ENCODE results near the gene MAML2. TPM values are rescaled to one million over a fixed set of nuclear protein-coding genes. Genes with fewer than 3 reads are reported as not detected.

The MAML2 gene
- total and polyA plus RNA-seq, 8 donors: 1.3 to 22.8 (median 12.1) TPM

DNA sequence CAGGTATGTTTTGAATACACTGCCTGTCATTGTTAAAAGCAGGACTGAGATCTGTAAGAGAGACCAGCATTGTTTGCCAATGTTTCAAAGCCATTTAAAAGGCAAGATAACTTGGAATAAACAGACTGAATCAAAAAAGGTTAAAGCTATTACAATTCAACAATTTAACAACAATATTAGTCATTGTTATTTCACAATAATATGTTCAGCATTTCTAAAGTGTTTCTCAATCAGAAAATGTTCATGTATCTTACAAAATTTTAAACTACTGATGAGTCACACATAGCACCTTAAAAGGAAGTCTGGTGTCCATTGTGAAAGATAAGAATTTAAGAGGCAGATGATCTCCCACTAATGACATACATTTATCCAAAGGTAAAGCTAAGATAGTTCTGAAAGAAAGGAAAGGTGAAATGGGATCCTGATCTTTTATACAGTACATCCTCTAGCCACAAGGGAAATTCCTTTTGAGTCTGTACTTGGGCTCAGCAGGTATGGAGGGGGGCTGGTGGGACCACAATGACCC, 79.7 kb downstream of the MAML2 start:
- intact Hi-C loops (cut with DNase I; ENCODE audit: low total_unique reads): no loop called here
- no peaks in the 10 kb centered on the region for H3K9me3 ChIP-seq
- TF ChIP-seq POLR2AphosphoS5 (IDR thresholded peaks at IDR 0.05) (no peak), POLR2A (IDR thresholded peaks at IDR 0.05) (no peak), EP300 (IDR thresholded peaks at IDR 0.05) (no peak)
- TF ChIP-seq, protein P1, sequence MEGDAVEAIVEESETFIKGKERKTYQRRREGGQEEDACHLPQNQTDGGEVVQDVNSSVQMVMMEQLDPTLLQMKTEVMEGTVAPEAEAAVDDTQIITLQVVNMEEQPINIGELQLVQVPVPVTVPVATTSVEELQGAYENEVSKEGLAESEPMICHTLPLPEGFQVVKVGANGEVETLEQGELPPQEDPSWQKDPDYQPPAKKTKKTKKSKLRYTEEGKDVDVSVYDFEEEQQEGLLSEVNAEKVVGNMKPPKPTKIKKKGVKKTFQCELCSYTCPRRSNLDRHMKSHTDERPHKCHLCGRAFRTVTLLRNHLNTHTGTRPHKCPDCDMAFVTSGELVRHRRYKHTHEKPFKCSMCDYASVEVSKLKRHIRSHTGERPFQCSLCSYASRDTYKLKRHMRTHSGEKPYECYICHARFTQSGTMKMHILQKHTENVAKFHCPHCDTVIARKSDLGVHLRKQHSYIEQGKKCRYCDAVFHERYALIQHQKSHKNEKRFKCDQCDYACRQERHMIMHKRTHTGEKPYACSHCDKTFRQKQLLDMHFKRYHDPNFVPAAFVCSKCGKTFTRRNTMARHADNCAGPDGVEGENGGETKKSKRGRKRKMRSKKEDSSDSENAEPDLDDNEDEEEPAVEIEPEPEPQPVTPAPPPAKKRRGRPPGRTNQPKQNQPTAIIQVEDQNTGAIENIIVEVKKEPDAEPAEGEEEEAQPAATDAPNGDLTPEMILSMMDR (IDR thresholded peaks at IDR 0.05): no peak
- DNase-seq: no peak
- no peaks in the 10 kb centered on the region for H3K27me3 ChIP-seq
- H3K4me1 ChIP-seq: peaks cover 12 to 69% (median 31%) of the 10 kb centered on the region in 4 donors
- H3K4me3 ChIP-seq: no peak overlapping the region
- no peaks in the 10 kb centered on the region for H3K36me3 ChIP-seq
- H3K27ac ChIP-seq: peak overlapping the region in 4 of 5 donors; percentile 8 to 66 (median 42)

DNA sequence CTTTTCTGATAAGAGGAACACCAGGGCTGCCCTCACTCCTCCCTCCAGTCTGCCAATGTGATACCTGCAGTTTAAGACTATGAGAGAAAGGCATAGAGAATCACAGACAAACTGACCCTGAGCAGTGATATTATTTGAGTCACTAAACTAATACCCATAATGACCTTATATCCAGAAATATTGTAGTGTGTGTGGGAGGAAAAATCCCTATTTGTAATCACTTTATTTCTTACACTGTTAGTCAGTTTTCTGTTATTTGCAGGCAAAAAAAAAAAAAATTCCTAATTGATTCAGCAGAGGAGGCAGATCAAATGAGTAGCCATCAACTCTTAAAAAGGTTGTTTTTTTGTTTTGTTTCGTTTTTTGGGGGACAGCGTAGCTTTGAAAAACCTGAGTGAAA, 82.5 kb downstream of the MAML2 start:
- intact Hi-C loops (cut with DNase I; ENCODE audit: low total_unique reads): no loop called here
- no peaks in the 10 kb centered on the region for H3K36me3 ChIP-seq
- TF ChIP-seq EP300 (IDR thresholded peaks at IDR 0.05): no peak
- TF ChIP-seq, protein P1 (IDR thresholded peaks at IDR 0.05): no peak
- no peak for TF ChIP-seq POLR2AphosphoS5 (IDR thresholded peaks at IDR 0.05)
- TF ChIP-seq POLR2A (IDR thresholded peaks at IDR 0.05): no peak
- no peak for DNase-seq
- 91 to 98% (median 96%) methylated on average over 2 of the region's 2 CpGs for WGBS, 5 donors
- H3K27me3 ChIP-seq: no peaks in the 10 kb centered on the region
- no peak overlapping the region for H3K4me3 ChIP-seq
- peak overlapping the region in 1 of 5 donors; percentile 62 for H3K27ac ChIP-seq
- H3K9me3 ChIP-seq: no peaks in the 10 kb centered on the region
- H3K4me1 ChIP-seq: peaks cover 15 to 76% (median 35%) of the 10 kb centered on the region in 4 donors

DNA sequence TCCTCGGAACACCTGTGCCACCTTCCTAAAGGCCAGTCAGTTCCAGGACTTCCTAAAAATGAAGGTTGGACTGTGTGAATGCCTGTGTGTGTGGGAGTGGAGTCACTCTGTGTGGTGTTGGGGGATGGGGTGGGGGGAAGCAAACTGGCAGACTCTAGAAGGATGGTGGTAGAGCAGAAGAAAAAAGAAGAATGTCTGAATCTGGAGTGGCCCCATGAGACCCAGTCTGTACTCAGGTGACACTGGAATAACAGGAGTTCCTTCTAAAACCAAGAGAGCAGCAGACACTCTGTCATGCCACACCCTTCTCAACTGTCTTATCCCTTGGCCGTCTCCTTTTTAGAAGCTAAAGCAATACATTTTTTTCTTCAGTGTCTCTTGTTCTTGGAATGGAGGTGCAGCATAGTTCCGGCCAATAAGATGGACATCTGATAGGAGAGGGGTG, 82.9 kb downstream of the MAML2 start:
- Histone ChIP-seq H3K4me3 (no peak overlapping the region), H3K27me3 (no peaks in the 10 kb centered on the region), H3K36me3 (no peaks in the 10 kb centered on the region), H3K27ac (peak overlapping the region in 2 of 5 donors; percentile 62 to 84), H3K9me3 (no peaks in the 10 kb centered on the region), H3K4me1 (peaks cover 15 to 76% (median 34%) of the 10 kb centered on the region in 4 donors)
- no peak for TF ChIP-seq POLR2AphosphoS5 (IDR thresholded peaks at IDR 0.05)
- TF ChIP-seq, protein P1 (IDR thresholded peaks at IDR 0.05): no peak
- no peak for TF ChIP-seq EP300 (IDR thresholded peaks at IDR 0.05)
- no peak for TF ChIP-seq POLR2A (IDR thresholded peaks at IDR 0.05)
- intact Hi-C loops (cut with DNase I; ENCODE audit: low total_unique reads): no loop called here
- WGBS, 5 donors: 65 to 79% (median 73%) methylated on average over 3 of the region's 3 CpGs
- DNase-seq: no peak

DNA sequence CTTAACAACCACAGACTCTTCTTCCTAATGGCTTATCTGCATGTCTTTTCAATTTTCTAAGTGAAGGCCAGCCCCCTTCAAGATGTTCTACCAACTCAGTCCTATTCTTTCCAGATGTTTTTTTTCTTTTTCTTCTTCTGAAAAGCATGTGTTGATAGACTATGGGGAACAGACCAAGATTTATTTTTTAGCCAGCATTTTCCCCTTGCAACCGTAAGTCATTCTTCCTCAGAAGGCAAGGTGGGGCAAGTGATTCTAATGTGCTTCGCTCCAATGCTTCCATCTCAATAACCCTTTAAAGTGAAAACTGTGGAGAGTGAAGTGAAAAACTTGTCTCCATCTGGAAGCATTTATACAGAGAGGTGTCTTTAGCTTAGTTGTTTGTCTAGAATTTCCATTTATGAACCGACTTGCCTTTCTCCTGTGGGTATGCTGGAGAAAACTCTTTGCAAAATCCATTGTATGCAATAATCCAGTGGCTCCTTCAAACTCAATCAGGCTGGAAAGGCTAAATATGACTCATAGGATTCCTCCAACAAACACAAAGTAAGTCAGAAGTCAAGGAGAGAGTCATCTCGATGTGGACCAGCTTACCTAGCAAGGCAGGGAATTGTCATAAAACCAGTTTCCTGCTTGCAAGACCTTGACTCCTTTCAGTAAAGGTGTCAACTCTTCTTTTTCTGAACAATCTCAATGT, 83.7 kb downstream of the MAML2 start:
- WGBS, 5 donors: 55 to 76% (median 67%) methylated on average over 4 of the region's 4 CpGs
- DNase-seq: peak in 1 of 2 donors; percentile 45
- Histone ChIP-seq H3K9me3 (no peaks in the 10 kb centered on the region), H3K36me3 (no peaks in the 10 kb centered on the region), H3K27ac (peak overlapping the region in 4 of 5 donors; percentile 52 to 84 (median 60)), H3K4me1 (peaks cover 20 to 76% (median 39%) of the 10 kb centered on the region in 4 donors), H3K4me3 (no peak overlapping the region), H3K27me3 (no peaks in the 10 kb centered on the region)
- no peak for TF ChIP-seq EP300 (IDR thresholded peaks at IDR 0.05)
- TF ChIP-seq, protein P1 (IDR thresholded peaks at IDR 0.05): no peak
- no peak for TF ChIP-seq POLR2A (IDR thresholded peaks at IDR 0.05)
- no peak for TF ChIP-seq POLR2AphosphoS5 (IDR thresholded peaks at IDR 0.05)
- intact Hi-C loops (cut with DNase I; ENCODE audit: low total_unique reads): no loop called here

Data from stomach (tissue), 9 donors.